Activated T-cell treated with anti-CD3 and anti-CD28 coated beads for 4 hours (primary cell): ENCODE results near the gene PRRT3.
"Not testable (repeated sequence)": the region's sequence is repeated elsewhere in the genome, so short reads cannot be mapped to it uniquely, and the experiment has no call there.

ENCODE experiments used
- DNase-seq: peaks from one replicate; pipeline ENCODE4 v3.0.0-alpha.2; 2020

Gene PRRT3

GRCh38 chr3:9917820-9918219 is 34.4 kb downstream of the PRRT3 start:
- no peak for DNase-seq

GRCh38 chr3:9916734-9917680 is 35.2 kb downstream of the PRRT3 start, which contains the start of gene IL17RC:
Gene IL17RC (plus strand): TSS chr3:9917098. CDS start chr3:9917316, 218 bp downstream.
- DNase-seq, result peak; percentile 29

GRCh38 chr3:9916346-9916733 is 35.9 kb downstream of the PRRT3 start:
- no peak for DNase-seq

GRCh38 chr3:9915254-9916141 is 36.7 kb downstream of the PRRT3 start:
- no peak for DNase-seq

DNA sequence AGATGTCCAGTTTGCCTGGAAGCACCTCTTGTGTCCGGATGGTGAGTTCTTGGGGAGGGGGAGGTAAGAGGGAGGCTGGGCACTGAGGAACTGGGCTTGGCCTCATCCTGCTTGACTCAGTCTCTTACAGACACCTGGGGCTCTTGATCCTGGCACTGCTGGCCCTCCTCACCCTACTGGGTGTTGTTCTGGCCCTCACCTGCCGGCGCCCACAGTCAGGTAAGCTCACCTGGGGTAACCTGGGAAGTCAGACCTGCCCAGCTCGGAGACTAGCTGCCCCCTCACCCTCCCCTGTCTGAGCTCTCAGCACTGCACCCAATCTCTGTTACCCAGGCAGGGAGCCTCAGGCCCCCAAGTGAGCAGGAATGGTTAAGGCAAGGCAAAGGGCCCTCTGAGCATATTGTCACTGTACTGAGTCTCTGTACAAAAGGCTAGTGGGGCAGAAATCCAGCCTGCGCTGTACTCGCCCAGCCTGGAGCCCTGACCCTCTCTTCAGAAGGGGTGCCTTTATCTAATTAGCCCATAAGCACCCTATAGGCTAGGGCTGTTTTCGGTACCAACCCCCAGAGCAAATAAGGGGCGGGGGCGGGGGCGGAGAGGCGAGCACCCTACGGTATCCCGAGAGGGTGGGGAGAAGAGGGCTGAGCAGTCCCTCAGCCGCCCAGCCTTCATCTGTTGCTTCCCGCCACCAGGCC is 37.5 kb downstream of the PRRT3 start:
- no peak for DNase-seq

GRCh38 chr3:9914011-9914410 is 38.2 kb downstream of the PRRT3 start:
- DNase-seq, result no peak

DNA sequence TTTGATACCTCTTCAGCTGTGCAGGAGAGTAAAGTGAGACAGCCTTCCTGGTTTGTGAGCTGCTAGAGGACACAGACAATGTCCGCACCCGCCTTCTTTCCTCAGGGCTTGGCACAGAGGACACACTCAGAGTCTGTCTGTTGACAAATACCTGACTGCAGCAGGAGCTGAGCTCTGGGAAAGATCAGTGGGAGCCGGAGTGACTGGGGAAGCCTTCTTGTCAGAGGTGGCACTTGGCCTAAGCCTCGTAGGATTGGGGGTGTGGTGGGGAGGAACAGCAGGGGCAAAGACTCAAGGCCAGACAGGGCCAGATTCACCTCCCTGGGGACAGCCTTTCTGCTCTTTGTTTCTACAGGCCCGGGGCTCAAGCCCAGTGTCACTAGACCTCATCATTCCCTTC is 38.6 kb downstream of the PRRT3 start:
- no peak for DNase-seq

- DNase-seq, result no peak
These were observed 39.8 kb downstream of the PRRT3 start for GRCh38 chr3:9912294-9912935.

DNA sequence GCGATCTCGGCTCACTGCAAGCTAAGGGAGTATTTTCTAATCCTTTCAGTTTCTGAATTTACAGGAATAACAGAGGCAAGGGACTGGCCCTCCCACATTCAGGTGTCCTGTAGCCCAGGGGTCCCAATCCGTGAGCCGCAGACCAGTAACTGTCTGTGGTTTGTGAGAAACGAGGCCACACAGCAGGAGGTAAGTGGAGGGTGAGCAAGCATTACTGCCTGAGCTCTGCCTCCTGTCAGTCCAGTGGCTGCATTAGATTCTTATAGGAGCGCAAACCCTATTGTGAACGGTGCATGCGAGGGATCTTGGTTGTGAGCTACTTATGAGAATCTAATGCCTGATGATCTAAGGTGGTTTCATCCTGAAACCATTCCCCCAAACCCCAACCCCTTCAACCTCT is 40.3 kb downstream of the PRRT3 start:
- DNase-seq, result no peak

DNA sequence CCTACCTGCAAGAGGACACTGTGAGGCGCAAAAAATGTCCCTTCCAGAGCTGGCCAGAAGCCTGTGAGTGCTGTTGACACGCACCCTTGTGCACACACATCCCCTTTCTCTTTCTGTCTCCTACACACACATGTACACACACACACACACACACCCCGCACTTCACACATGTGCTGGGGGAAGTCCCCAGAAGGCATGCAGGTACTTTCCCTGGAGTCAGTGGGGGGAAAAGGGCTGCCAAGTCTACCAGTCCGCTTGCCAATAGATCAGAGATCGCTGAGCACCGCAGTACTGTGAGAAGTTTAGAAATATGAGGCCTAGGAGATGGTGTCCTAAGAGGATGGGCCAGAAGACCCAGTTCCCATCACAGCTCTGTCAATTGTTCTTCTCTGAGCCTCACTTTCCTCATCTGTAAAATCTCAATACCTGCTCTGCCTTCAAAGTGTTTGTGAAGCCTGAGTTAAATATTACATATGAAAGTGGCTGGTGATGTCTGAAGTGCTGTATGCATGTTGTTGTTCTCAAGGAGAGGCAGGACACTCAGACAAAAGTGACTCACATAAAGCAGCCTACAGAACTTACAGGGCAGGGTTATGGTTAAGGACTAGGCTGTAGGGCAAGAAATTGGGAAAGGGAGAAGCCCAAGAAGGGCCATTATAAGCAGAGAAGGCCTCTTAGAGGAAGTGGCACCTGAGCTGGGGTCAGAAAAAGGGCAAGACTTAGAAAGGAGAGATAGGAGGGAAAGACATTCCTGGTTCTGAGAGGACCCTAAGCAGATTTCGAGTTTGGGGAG is 42.8 kb downstream of the PRRT3 start:
- no peak for DNase-seq

GRCh38 chr3:9908286-9908685 is 43.9 kb downstream of the PRRT3 start:
- DNase-seq, result no peak

DNA sequence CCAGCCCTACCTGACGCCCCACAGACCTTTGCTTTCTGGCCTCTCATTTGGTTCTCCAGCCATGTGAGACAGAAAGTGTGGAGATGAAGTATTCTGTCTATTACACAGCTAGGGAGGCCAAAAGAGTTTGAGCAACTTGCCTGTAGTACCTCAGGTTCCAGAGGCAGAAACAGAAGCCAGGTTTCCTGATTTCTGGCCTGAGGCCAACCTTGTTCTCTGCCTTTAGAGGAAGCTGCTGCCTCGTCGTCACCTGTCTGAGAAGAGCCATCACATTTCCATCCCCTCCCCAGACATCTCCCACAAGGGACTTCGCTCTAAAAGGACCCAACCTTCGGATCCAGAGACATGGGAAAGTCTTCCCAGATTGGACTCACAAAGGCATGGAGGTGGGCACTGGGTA is 45.7 kb downstream of the PRRT3 start:
- no peak for DNase-seq

DNA sequence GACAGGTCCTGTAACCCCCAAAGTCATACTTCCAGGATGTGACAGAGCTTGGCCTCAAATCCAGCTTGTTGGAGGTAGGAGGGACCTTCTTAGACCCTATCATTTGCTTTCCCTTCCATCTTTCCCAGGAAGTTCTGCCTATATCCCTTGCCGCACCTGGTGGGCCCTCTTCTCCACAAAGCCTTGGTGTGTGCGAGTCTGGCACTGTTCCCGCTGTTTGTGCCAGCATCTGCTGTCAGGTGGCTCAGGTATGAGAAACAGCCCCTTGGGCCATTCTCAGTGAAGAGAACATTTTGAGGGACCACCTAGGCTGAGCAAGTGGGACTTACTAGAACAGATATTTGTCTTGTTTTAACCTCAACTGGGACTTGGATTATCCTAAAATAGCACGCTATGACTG is 48.3 kb downstream of the PRRT3 start:
- DNase-seq, result no peak

GRCh38 chr3:9903238-9903624 is 49.0 kb downstream of the PRRT3 start:
- no peak for DNase-seq

- DNase-seq, result no peak
These were observed 49.6 kb downstream of the PRRT3 start, which contains the start of gene IL17RE for GRCh38 chr3:9902372-9903237. Gene IL17RE (plus strand): TSS chr3:9902848. CDS start chr3:9902933, 85 bp downstream.

GRCh38 chr3:9901967-9902366 is 50.2 kb downstream of the PRRT3 start:
- no peak for DNase-seq

GRCh38 chr3:9900965-9901415 is 51.2 kb downstream of the PRRT3 start:
- DNase-seq, result not testable (repeated sequence)

- no peak for DNase-seq
These were observed 52.9 kb downstream of the PRRT3 start for GRCh38 chr3:9899289-9899791.

- DNase-seq, result no peak
These were observed 53.6 kb downstream of the PRRT3 start for GRCh38 chr3:9898467-9899241.
